T-cell (primary cell): ENCODE measurements around the gene MYH11. TPM values are rescaled to one million over a fixed set of nuclear protein-coding genes. Genes with fewer than 3 reads are reported as not detected.
"Not testable (repeated sequence)": the region's sequence is repeated elsewhere in the genome, so short reads cannot be mapped to it uniquely, and the experiment has no call there.

Source experiments
- ATAC-seq, 4 experiments: fragments of 200-7000 bp in 3 of 4; fragments of 150-1000 bp in 1 of 4; cut with Tn5 transposase; replicated peaks in 1 of 4; 1 replicate in 3 of 4; 2 replicates in 1 of 4; pipeline ENCODE4 v1.10.0; 2021; ENCODE audit warnings: moderate library complexity in 3 of 4, mild to moderate bottlenecking in 2 of 4, moderate number of reproducible peaks in 1 of 4
- CTCF ChIA-PET, 2 donors: fragments of 300-600 bp; sonication (Branson Sonifier 250); formaldehyde crosslinking; loops; one replicate each; lab custom pipeline; 2022; ENCODE audit warnings: antibody characterized with exemption in 2 of 2; lab: Charles Lee
- POLR2A ChIA-PET, 2 donors: fragments of 300-600 bp; sonication (Branson Sonifier 250); formaldehyde crosslinking; loops; one replicate each; lab custom pipeline; 2022; ENCODE audit warnings: antibody characterized with exemption in 2 of 2; lab: Charles Lee
- DNase-seq, 35 experiments: peaks; one replicate each; pipeline versions ENCODE4 v3.0.0 to v3.0.0-alpha.2; 2013 to 2023
- H3K27ac ChIP-seq: one replicate; pipeline ENCODE4 v1.5.1; 2013; ENCODE audit warnings: low read length
- H3K27me3 ChIP-seq, 2 experiments: replicated peaks in 1 of 2; 1 replicate in 1 of 2; 2 replicates in 1 of 2; pipeline versions ENCODE4 v1.6.1 to v1.7.0; 2013; ENCODE audit warnings: low read length in 1 of 2, mixed read lengths in 1 of 2; ENCODE audit not compliant: control insufficient read depth in 2 of 2, insufficient read depth in 2 of 2; ENCODE audit errors: extremely low read depth in 1 of 2
- H3K36me3 ChIP-seq, 2 donors: 1 replicate in 1 of 2; 2 replicates in 1 of 2; pipeline versions ENCODE4 v1.6.1 to v1.7.0; 2013; ENCODE audit warnings: low read length in 1 of 2; ENCODE audit not compliant: control insufficient read depth in 2 of 2, insufficient read depth in 1 of 2; ENCODE audit errors: extremely low read depth in 1 of 2
- H3K4me1 ChIP-seq, 2 experiments: 1 replicate in 1 of 2; 2 replicates in 1 of 2; pipeline versions ENCODE4 v1.6.1 to v1.7.0; 2013; ENCODE audit warnings: low read length in 2 of 2, mixed read lengths in 1 of 2; ENCODE audit not compliant: insufficient read depth in 2 of 2, control insufficient read depth in 1 of 2; ENCODE audit errors: extremely low read depth in 1 of 2
- H3K4me3 ChIP-seq, 2 donors: 1 replicate in 1 of 2; 2 replicates in 1 of 2; pipeline versions ENCODE4 v1.5.1 to v1.7.0; 2013; ENCODE audit warnings: mild to moderate bottlenecking in 2 of 2, low read length in 1 of 2, moderate library complexity in 1 of 2; ENCODE audit not compliant: control insufficient read depth in 1 of 2; ENCODE audit errors: extremely low read depth in 1 of 2
- H3K9me3 ChIP-seq: 2 replicates; pipeline ENCODE4 v1.7.0; 2013
- H3K27ac Mint-ChIP-seq, 2 donors: one replicate each; pipeline ENCODE4 v1.8.0; 2020 to 2021; ENCODE audit warnings: mild to moderate bottlenecking in 2 of 2, mixed read lengths in 2 of 2
- H3K27me3 Mint-ChIP-seq, 2 donors: one replicate each; pipeline ENCODE4 v1.8.0; 2021 to 2022; ENCODE audit warnings: mixed read lengths in 2 of 2
- H3K36me3 Mint-ChIP-seq: one replicate; pipeline ENCODE4 v1.8.0; 2021; ENCODE audit warnings: mixed read lengths
- H3K4me1 Mint-ChIP-seq, 3 donors: one replicate each; pipeline ENCODE4 v1.8.0; 2020 to 2022; ENCODE audit warnings: mixed read lengths in 3 of 3, mild to moderate bottlenecking in 1 of 3
- H3K4me3 Mint-ChIP-seq, 3 donors: one replicate each; pipeline ENCODE4 v1.8.0; 2020 to 2022; ENCODE audit warnings: mild to moderate bottlenecking in 3 of 3, mixed read lengths in 3 of 3, moderate library complexity in 3 of 3
- H3K9me3 Mint-ChIP-seq, 3 donors: one replicate each; pipeline ENCODE4 v1.8.0; 2020 to 2022; ENCODE audit warnings: mixed read lengths in 3 of 3
- WGBS: methylation state at CpG from one replicate; pipeline ENCODE4 v1.1.5; 2013; ENCODE audit warnings: missing lambda C conversion rate; ENCODE audit not compliant: insufficient coverage; 5-methylcytosine and 5-hydroxymethylcytosine counted together
- total RNA-seq, 35 experiments: library from RNA in 6 of 35; stranded (reverse) in 6 of 35; fragments of 120-200 nt in 1 of 35; gene quantifications; one replicate each; pipeline versions ENCODE4 v1.2.1 to v1.2.4 and lab custom pipeline; 2013 to 2026

Gene MYH11
- total RNA-seq, 5 donors from 2014 or later (not counting 1 experiment from before 2014, with no cell fraction given): 0.56 to 0.93 (median 0.66) TPM; not detected in 2

- Mint-ChIP-seq H3K27ac (no peak overlapping the region), H3K27me3 (peaks cover 2 to 10% of the 10 kb centered on the region in 2 donors)
- H3K27ac ChIP-seq: no peak overlapping the region
These were observed 40.6 kb downstream of the MYH11 start for GRCh38 chr16:15816228-15816627.

GRCh38 chr16:15812401-15812750 is 44.5 kb downstream of the MYH11 start:
- H3K27ac Mint-ChIP-seq, H3K4me1 ChIP-seq, POLR2A ChIA-PET, H3K36me3 ChIP-seq, H3K36me3 Mint-ChIP-seq, H3K4me3 Mint-ChIP-seq, H3K4me3 ChIP-seq, H3K4me1 Mint-ChIP-seq, DNase-seq, ATAC-seq, H3K9me3 ChIP-seq, H3K27ac ChIP-seq, CTCF ChIA-PET: not testable (repeated sequence)
- WGBS: no CpG with 5 or more reads among the region's 3 CpGs
- peaks cover 17 to 23% of the 10 kb centered on the region in 2 donors for H3K27me3 Mint-ChIP-seq
- peaks cover 10 to 17% (median 15%) of the 10 kb centered on the region in 3 donors for H3K9me3 Mint-ChIP-seq
- peaks cover 0 to 35% of the 10 kb centered on the region in 2 experiments for H3K27me3 ChIP-seq

More at GRCh38 chr16:15816228-15816627, 40.6 kb downstream of the MYH11 start:
- Histone ChIP-seq H3K36me3 (no peaks in the 10 kb centered on the region), H3K27me3 (peaks cover 0 to 16% of the 10 kb centered on the region in 2 experiments), H3K4me1 (no peaks in the 10 kb centered on the region), H3K4me3 (no peak overlapping the region), H3K9me3 (no peaks in the 10 kb centered on the region)
- ChIA-PET POLR2A (interaction anchor here in 1 of 2 donors (0.6 kb wide), 1 partner anchor 56 kb away, joined by 3 read pairs; no protein-coding TSS in a partner anchor), CTCF (no interaction called here)
- Mint-ChIP-seq H3K36me3 (peaks cover 5% of the 10 kb centered on the region), H3K9me3 (peaks cover 10 to 17% (median 15%) of the 10 kb centered on the region in 3 donors), H3K4me1 (no peaks in the 10 kb centered on the region), H3K4me3 (no peak overlapping the region)
- ATAC-seq: no peak
- DNase-seq: no peak

- POLR2A ChIA-PET: no interaction called here
- H3K9me3 ChIP-seq: no peaks in the 10 kb centered on the region
These were observed 45.1 kb downstream of the MYH11 start for GRCh38 chr16:15811481-15812400.

GRCh38 chr16:15810949-15811348 is 45.9 kb downstream of the MYH11 start:
- no peaks in the 10 kb centered on the region for H3K4me1 ChIP-seq
- CTCF ChIA-PET: interaction anchor here in 1 of 2 donors (0.6 kb wide), 1 partner anchor 18 kb away, joined by 3 read pairs; no protein-coding TSS in a partner anchor
- no peak for ATAC-seq
- no peaks in the 10 kb centered on the region for H3K36me3 ChIP-seq
- Mint-ChIP-seq H3K27me3 (peaks cover 17 to 27% of the 10 kb centered on the region in 2 donors), H3K27ac (no peak overlapping the region), H3K4me1 (no peaks in the 10 kb centered on the region), H3K36me3 (peaks cover 1% of the 10 kb centered on the region), H3K4me3 (no peak overlapping the region), H3K9me3 (peaks cover 6 to 11% (median 9%) of the 10 kb centered on the region in 3 donors)
- peaks cover 0 to 36% of the 10 kb centered on the region in 2 experiments for H3K27me3 ChIP-seq
- no peak for DNase-seq
- no peak overlapping the region for H3K27ac ChIP-seq
- WGBS: 100% methylated on average over 1 of the region's 3 CpGs
- H3K9me3 ChIP-seq: no peaks in the 10 kb centered on the region
- POLR2A ChIA-PET: no interaction called here
- no peak overlapping the region for H3K4me3 ChIP-seq

More at GRCh38 chr16:15811481-15812400, 45.1 kb downstream of the MYH11 start:
- CTCF ChIA-PET: no interaction called here
- ATAC-seq: no peak
- H3K27ac Mint-ChIP-seq: no peak overlapping the region
- peaks cover 10 to 17% (median 15%) of the 10 kb centered on the region in 3 donors for H3K9me3 Mint-ChIP-seq
- H3K4me3 Mint-ChIP-seq: no peak overlapping the region
- Histone ChIP-seq H3K36me3 (no peaks in the 10 kb centered on the region), H3K27me3 (peaks cover 0 to 36% of the 10 kb centered on the region in 2 experiments), H3K4me3 (no peak overlapping the region), H3K27ac (no peak overlapping the region), H3K4me1 (no peaks in the 10 kb centered on the region)
- H3K4me1 Mint-ChIP-seq: no peaks in the 10 kb centered on the region
- peaks cover 17 to 27% of the 10 kb centered on the region in 2 donors for H3K27me3 Mint-ChIP-seq
- H3K36me3 Mint-ChIP-seq: peaks cover 5% of the 10 kb centered on the region
- no peak for DNase-seq
- WGBS: 41% methylated on average over 9 of the region's 13 CpGs

GRCh38 chr16:15810411-15810810 is 46.4 kb downstream of the MYH11 start:
- ATAC-seq: no peak
- H3K4me3 ChIP-seq: no peak overlapping the region
- H3K27ac Mint-ChIP-seq: no peak overlapping the region
- H3K9me3 ChIP-seq: no peaks in the 10 kb centered on the region
- no peaks in the 10 kb centered on the region for H3K4me1 ChIP-seq
- POLR2A ChIA-PET: no interaction called here
- DNase-seq: no peak
- no peaks in the 10 kb centered on the region for H3K36me3 ChIP-seq
- CTCF ChIA-PET: interaction anchor here in 1 of 2 donors (0.6 kb wide), 1 partner anchor 18 kb away, joined by 3 read pairs; no protein-coding TSS in a partner anchor
- no peaks in the 10 kb centered on the region for H3K4me1 Mint-ChIP-seq
- peaks cover 0 to 39% of the 10 kb centered on the region in 2 experiments for H3K27me3 ChIP-seq
- 63% methylated on average over 1 of the region's 4 CpGs for WGBS
- peaks cover 17 to 27% of the 10 kb centered on the region in 2 donors for H3K27me3 Mint-ChIP-seq
- H3K4me3 Mint-ChIP-seq: no peak overlapping the region
- no peak overlapping the region for H3K27ac ChIP-seq
- H3K36me3 Mint-ChIP-seq: no peaks in the 10 kb centered on the region
- peaks cover 3 to 6% (median 3%) of the 10 kb centered on the region in 3 donors for H3K9me3 Mint-ChIP-seq

- 62% methylated on average over 2 of the region's 7 CpGs for WGBS
- H3K36me3 Mint-ChIP-seq, H3K9me3 Mint-ChIP-seq, H3K9me3 ChIP-seq, H3K4me3 Mint-ChIP-seq, CTCF ChIA-PET, H3K27ac ChIP-seq, H3K4me1 Mint-ChIP-seq, DNase-seq, H3K4me3 ChIP-seq, H3K4me1 ChIP-seq, ATAC-seq, H3K36me3 ChIP-seq, H3K27ac Mint-ChIP-seq: not testable (repeated sequence)
- POLR2A ChIA-PET: interaction anchor here in 1 of 2 donors (0.6 kb wide), 1 partner anchor 13 kb away, joined by 5 read pairs; no protein-coding TSS in a partner anchor
- peaks cover 17 to 29% of the 10 kb centered on the region in 2 donors for H3K27me3 Mint-ChIP-seq
- H3K27me3 ChIP-seq: peaks cover 0 to 40% of the 10 kb centered on the region in 2 experiments
These were observed 47.5 kb downstream of the MYH11 start for GRCh38 chr16:15809297-15809696.
